LoVo (cell line): ENCODE results near the gene IFT122.

ENCODE experiments used
- DNase-seq: peaks from one replicate; pipeline ENCODE4 v3.0.0-alpha.2; 2016; ENCODE audit warnings: low spot score

IFT122 gene

DNA sequence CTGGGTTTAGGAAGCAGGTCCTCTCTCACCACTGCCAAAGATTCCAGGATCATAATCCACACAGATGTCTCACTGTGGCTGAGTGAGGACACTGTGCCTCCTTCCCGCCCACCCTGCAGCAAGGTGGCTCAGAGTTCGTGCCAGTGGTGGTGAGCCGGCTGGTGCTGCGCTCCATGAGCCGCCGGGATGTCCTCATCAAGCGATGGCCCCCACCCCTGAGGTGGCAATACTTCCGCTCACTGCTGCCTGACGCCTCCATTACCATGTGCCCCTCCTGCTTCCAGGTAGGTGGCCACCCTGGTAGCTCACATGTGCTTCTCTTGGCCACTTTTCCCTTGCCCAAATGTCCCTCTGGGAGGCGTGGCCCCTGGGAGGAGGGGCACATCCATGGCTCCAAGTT is 79.4 kb downstream of the IFT122 start:
- no peak for DNase-seq

DNA sequence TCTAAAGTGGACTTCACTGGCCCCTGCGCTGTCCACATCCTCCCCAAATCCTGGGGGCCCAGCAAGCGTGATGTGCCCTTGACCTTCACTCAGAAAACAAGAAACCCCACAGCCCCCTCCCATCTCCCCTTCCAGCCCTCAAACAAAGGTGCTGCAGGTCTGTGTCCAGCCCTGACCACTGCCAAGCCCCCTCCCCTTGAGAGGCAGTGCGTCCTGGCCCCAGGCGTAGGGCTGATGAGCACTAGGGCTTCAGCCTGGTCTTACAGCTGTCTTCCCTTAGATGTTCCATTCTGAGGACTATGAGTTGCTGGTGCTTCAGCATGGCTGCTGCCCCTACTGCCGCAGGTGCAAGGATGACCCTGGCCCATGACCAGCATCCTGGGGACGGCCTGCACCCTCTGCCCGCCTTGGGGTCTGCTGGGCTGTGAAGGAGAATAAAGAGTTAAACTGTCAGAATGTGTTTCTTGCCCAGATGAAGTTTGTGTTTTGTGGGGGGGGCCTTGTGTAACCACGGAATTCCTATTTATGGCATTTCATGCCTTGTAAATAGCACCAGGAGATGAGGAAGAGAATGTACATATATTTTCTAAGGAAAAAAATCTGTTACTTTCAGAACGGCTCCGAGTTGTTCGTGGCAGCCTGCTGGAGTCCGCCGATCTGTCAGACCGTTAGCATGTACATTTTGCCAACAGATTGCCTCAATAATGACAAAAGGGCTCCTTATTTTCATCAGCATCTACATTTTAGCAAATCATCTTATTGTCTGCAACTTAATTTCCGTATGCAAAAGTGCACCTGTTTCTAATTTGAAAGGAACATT is 80.1 kb downstream of the IFT122 start:
- DNase-seq: no peak

GRCh38 chr3:129520960-129521359 is 80.9 kb downstream of the IFT122 start:
- DNase-seq: no peak

DNA sequence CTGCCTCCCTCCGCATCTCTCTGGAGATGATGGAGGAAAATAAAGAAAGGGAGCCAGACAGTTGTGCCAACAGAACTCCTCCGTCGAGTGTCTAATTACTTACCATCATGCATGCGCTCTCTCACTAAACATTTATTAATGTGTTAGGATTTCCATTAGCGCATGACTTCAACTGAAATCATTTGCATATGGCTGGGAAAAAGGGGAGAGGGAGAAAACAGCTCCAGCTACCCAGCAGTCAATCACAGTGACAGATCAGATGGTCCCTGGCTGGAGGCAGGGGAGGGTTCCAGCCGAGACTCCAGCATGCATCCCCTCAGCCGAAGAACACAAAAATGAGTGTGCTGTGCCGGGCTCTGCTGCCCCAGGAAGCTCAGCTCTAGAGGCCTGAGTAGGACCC is 81.6 kb downstream of the IFT122 start:
- no peak for DNase-seq

GRCh38 chr3:129522953-129523352 is 82.9 kb downstream of the IFT122 start:
- DNase-seq: no peak

- DNase-seq: no peak
Measured at GRCh38 chr3:129524081-129524480, 84.1 kb downstream of the IFT122 start.

GRCh38 chr3:129525341-129525968 is 85.4 kb downstream of the IFT122 start:
- no peak for DNase-seq

DNA sequence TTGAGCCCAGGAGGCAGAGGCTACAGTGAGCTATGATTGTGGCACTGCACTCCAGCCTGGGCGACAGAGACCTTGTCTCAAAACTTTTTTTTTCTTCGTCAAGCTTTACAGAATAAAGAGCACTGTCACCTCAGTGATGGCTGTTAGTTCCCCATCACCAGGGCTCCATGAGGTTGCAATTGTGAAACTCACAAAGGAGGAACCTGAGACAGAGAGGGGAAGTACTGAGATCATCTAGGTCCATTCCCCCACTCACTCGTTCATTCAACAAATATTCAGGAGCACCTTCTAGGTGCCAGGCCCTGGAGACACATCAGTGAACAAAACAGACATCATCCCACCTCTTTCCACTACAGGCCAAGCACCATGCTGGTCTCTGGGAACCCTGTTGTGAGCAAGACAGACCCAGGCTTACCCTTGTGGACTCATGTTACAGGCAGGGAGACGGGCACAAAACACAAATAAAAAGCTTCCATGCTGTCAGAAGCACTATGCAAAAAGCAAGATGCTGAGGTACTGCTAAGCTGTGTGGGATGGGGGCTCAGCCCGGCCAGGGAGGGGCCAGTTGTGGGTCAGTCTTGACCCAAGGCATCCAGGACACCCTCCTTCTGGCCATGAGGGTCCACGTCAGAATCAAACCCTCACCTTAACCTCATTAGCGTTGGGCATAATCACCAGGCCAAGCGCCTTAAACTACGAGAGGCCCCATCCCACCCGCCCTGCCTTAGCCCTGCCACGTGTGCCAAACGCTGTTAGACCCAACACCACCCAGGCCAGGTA is 86.3 kb downstream of the IFT122 start:
- no peak for DNase-seq

GRCh38 chr3:129527262-129527661 is 87.2 kb downstream of the IFT122 start:
- DNase-seq: no peak

- no peak for DNase-seq
Measured at GRCh38 chr3:129528589-129529100, 88.6 kb downstream of the IFT122 start, which contains the start of gene RHO. Gene RHO, plus strand, starts transcription at chr3:129528639. Its CDS starts 95 bp downstream, at chr3:129528734.

DNA sequence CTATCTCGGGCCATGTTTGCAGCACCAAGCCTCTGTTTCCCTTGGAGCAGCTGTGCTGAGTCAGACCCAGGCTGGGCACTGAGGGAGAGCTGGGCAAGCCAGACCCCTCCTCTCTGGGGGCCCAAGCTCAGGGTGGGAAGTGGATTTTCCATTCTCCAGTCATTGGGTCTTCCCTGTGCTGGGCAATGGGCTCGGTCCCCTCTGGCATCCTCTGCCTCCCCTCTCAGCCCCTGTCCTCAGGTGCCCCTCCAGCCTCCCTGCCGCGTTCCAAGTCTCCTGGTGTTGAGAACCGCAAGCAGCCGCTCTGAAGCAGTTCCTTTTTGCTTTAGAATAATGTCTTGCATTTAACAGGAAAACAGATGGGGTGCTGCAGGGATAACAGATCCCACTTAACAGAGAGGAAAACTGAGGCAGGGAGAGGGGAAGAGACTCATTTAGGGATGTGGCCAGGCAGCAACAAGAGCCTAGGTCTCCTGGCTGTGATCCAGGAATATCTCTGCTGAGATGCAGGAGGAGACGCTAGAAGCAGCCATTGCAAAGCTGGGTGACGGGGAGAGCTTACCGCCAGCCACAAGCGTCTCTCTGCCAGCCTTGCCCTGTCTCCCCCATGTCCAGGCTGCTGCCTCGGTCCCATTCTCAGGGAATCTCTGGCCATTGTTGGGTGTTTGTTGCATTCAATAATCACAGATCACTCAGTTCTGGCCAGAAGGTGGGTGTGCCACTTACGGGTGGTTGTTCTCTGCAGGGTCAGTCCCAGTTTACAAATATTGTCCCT is 89.6 kb downstream of the IFT122 start:
- no peak for DNase-seq

DNA sequence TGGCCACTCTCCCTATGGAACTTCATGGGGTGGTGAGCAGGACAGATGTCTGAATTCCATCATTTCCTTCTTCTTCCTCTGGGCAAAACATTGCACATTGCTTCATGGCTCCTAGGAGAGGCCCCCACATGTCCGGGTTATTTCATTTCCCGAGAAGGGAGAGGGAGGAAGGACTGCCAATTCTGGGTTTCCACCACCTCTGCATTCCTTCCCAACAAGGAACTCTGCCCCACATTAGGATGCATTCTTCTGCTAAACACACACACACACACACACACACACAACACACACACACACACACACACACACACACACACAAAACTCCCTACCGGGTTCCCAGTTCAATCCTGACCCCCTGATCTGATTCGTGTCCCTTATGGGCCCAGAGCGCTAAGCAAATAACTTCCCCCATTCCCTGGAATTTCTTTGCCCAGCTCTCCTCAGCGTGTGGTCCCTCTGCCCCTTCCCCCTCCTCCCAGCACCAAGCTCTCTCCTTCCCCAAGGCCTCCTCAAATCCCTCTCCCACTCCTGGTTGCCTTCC is 90.3 kb downstream of the IFT122 start:
- no peak for DNase-seq

- DNase-seq: no peak
Measured at GRCh38 chr3:129530821-129531220, 90.8 kb downstream of the IFT122 start.

GRCh38 chr3:129531699-129532098 is 91.7 kb downstream of the IFT122 start:
- no peak for DNase-seq

GRCh38 chr3:129532261-129532660 is 92.2 kb downstream of the IFT122 start:
- DNase-seq: no peak

GRCh38 chr3:129533406-129533805 is 93.4 kb downstream of the IFT122 start:
- DNase-seq: no peak

DNA sequence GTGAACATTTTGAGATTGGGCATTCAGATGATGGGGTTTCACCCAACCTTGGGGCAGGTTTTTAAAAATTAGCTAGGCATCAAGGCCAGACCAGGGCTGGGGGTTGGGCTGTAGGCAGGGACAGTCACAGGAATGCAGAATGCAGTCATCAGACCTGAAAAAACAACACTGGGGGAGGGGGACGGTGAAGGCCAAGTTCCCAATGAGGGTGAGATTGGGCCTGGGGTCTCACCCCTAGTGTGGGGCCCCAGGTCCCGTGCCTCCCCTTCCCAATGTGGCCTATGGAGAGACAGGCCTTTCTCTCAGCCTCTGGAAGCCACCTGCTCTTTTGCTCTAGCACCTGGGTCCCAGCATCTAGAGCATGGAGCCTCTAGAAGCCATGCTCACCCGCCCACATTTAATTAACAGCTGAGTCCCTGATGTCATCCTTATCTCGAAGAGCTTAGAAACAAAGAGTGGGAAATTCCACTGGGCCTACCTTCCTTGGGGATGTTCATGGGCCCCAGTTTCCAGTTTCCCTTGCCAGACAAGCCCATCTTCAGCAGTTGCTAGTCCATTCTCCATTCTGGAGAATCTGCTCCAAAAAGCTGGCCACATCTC is 94.5 kb downstream of the IFT122 start:
- DNase-seq: no peak

GRCh38 chr3:129535075-129535474 is 95.1 kb downstream of the IFT122 start:
- DNase-seq: no peak

- DNase-seq: no peak
Measured at GRCh38 chr3:129536374-129536667, 96.3 kb downstream of the IFT122 start.

DNA sequence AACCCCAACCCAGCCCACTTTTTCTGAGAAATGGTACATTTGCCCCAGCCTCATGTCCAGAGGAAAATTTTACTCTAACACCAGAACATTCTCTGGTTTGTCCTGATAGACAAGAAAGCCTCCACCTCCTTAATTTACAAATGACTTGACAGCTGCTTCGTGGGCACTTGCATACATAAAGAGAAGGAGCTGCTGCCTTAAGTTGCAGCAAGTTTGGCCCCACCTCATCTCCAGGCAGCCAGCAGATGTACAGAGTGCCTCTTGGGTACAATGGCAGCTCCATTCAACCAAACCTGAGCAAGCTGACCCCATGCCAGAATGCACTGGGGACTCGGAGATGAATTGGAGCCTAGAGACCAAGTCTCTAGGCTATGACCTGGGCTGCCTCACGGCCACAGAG is 96.8 kb downstream of the IFT122 start:
- DNase-seq: no peak

DNA sequence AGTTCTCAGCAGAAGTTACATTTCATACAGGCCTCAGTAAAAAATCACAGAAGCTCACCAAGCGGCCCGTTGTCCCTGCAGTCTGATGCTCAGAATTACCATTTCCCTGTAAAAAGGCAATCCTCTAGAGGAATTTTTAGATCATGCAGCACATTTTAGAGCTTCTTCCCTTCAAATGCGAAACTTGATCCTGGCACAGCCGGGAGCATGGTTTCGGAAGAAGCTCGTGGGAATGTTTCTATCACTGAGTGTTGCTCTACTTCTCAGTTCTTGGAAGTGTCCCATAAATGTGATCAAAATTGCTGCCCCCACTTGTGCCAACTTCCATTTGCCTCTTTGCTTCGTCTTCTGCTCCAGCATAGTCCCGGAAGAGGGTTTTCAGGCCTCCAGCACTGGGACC is 99.2 kb downstream of the IFT122 start:
- no peak for DNase-seq
